T-cell (primary cell): Measurements from ENCODE around the gene ACER3. TPM values are rescaled to one million over a fixed set of nuclear protein-coding genes. Genes with fewer than 3 reads are reported as not detected.

Experiments
- ATAC-seq, 4 experiments: fragments of 200-7000 bp in 3 of 4; fragments of 150-1000 bp in 1 of 4; cut with Tn5 transposase; replicated peaks in 1 of 4; 1 replicate in 3 of 4; 2 replicates in 1 of 4; pipeline ENCODE4 v1.10.0; 2021; ENCODE audit warnings: moderate library complexity in 3 of 4, mild to moderate bottlenecking in 2 of 4, moderate number of reproducible peaks in 1 of 4
- CTCF ChIA-PET, 2 donors: fragments of 300-600 bp; sonication (Branson Sonifier 250); formaldehyde crosslinking; loops; one replicate each; lab custom pipeline; 2022; ENCODE audit warnings: antibody characterized with exemption in 2 of 2; lab: Charles Lee
- POLR2A ChIA-PET, 2 donors: fragments of 300-600 bp; sonication (Branson Sonifier 250); formaldehyde crosslinking; loops; one replicate each; lab custom pipeline; 2022; ENCODE audit warnings: antibody characterized with exemption in 2 of 2; lab: Charles Lee
- DNase-seq, 35 experiments: peaks; one replicate each; pipeline versions ENCODE4 v3.0.0 to v3.0.0-alpha.2; 2013 to 2023
- H3K27ac ChIP-seq: one replicate; pipeline ENCODE4 v1.5.1; 2013; ENCODE audit warnings: low read length
- H3K27me3 ChIP-seq, 2 experiments: replicated peaks in 1 of 2; 1 replicate in 1 of 2; 2 replicates in 1 of 2; pipeline versions ENCODE4 v1.6.1 to v1.7.0; 2013; ENCODE audit warnings: low read length in 1 of 2, mixed read lengths in 1 of 2; ENCODE audit not compliant: control insufficient read depth in 2 of 2, insufficient read depth in 2 of 2; ENCODE audit errors: extremely low read depth in 1 of 2
- H3K36me3 ChIP-seq, 2 donors: 1 replicate in 1 of 2; 2 replicates in 1 of 2; pipeline versions ENCODE4 v1.6.1 to v1.7.0; 2013; ENCODE audit warnings: low read length in 1 of 2; ENCODE audit not compliant: control insufficient read depth in 2 of 2, insufficient read depth in 1 of 2; ENCODE audit errors: extremely low read depth in 1 of 2
- H3K4me1 ChIP-seq, 2 experiments: 1 replicate in 1 of 2; 2 replicates in 1 of 2; pipeline versions ENCODE4 v1.6.1 to v1.7.0; 2013; ENCODE audit warnings: low read length in 2 of 2, mixed read lengths in 1 of 2; ENCODE audit not compliant: insufficient read depth in 2 of 2, control insufficient read depth in 1 of 2; ENCODE audit errors: extremely low read depth in 1 of 2
- H3K4me3 ChIP-seq, 2 donors: 1 replicate in 1 of 2; 2 replicates in 1 of 2; pipeline versions ENCODE4 v1.5.1 to v1.7.0; 2013; ENCODE audit warnings: mild to moderate bottlenecking in 2 of 2, low read length in 1 of 2, moderate library complexity in 1 of 2; ENCODE audit not compliant: control insufficient read depth in 1 of 2; ENCODE audit errors: extremely low read depth in 1 of 2
- H3K9me3 ChIP-seq: 2 replicates; pipeline ENCODE4 v1.7.0; 2013
- H3K27ac Mint-ChIP-seq, 2 donors: one replicate each; pipeline ENCODE4 v1.8.0; 2020 to 2021; ENCODE audit warnings: mild to moderate bottlenecking in 2 of 2, mixed read lengths in 2 of 2
- H3K27me3 Mint-ChIP-seq, 2 donors: one replicate each; pipeline ENCODE4 v1.8.0; 2021 to 2022; ENCODE audit warnings: mixed read lengths in 2 of 2
- H3K36me3 Mint-ChIP-seq: one replicate; pipeline ENCODE4 v1.8.0; 2021; ENCODE audit warnings: mixed read lengths
- H3K4me1 Mint-ChIP-seq, 3 donors: one replicate each; pipeline ENCODE4 v1.8.0; 2020 to 2022; ENCODE audit warnings: mixed read lengths in 3 of 3, mild to moderate bottlenecking in 1 of 3
- H3K4me3 Mint-ChIP-seq, 3 donors: one replicate each; pipeline ENCODE4 v1.8.0; 2020 to 2022; ENCODE audit warnings: mild to moderate bottlenecking in 3 of 3, mixed read lengths in 3 of 3, moderate library complexity in 3 of 3
- H3K9me3 Mint-ChIP-seq, 3 donors: one replicate each; pipeline ENCODE4 v1.8.0; 2020 to 2022; ENCODE audit warnings: mixed read lengths in 3 of 3
- WGBS: methylation state at CpG from one replicate; pipeline ENCODE4 v1.1.5; 2013; ENCODE audit warnings: missing lambda C conversion rate; ENCODE audit not compliant: insufficient coverage; 5-methylcytosine and 5-hydroxymethylcytosine counted together
- total RNA-seq, 35 experiments: library from RNA in 6 of 35; stranded (reverse) in 6 of 35; fragments of 120-200 nt in 1 of 35; gene quantifications; one replicate each; pipeline versions ENCODE4 v1.2.1 to v1.2.4 and lab custom pipeline; 2013 to 2026

Gene ACER3
- total RNA-seq, 5 donors from 2014 or later (not counting 1 experiment from before 2014, with no cell fraction given): 4.3 to 9.0 (median 5.2) TPM

DNA sequence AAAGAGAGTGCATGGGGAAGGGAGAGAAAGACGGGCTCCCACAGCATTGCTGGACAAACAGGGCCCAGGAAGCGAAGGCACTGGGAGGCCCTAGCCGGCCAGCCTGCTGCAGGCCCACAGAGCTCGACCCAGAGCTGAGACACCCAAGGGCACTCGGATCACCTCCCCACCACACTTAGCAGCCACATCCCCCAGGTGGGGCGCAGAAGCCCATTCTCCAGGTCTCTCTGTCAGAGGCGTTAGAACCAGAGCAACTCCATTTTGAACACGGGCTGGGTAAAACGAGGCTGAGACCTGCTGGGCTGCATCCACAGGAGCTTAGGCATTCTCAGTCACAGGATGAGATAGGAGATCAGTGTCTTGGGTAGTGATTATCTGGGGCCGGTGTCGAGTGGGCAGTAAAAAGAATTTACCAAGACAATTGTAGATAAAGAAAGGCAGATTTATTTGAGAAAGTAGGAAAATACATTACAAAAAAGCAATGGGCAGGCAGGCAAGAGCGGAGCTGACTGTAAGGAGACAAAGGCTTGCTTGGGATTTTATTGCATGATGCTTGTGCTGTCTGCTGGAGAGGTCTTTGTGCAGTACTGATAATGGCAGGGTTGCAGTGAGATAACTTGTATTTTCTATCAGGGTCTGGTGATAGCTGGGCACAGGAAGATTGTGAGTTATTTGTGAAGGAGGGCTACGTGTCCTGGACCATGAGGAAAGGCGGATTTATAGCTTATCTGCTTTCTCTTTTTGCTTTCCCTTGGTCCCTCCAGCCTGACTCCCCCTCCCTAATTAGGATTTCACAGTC is 192.7 kb downstream of the ACER3 start:
- POLR2A ChIA-PET: no interaction called here
- CTCF ChIA-PET: interaction anchor here in 1 of 2 donors (1.1 kb wide), 1 partner anchor 38 kb away, joined by 5 read pairs; no protein-coding TSS in a partner anchor
- H3K36me3 ChIP-seq: no peaks in the 10 kb centered on the region
- Mint-ChIP-seq H3K27me3 (peaks cover 0 to 4% of the 10 kb centered on the region in 2 donors), H3K4me1 (no peaks in the 10 kb centered on the region), H3K27ac (no peak overlapping the region), H3K36me3 (no peaks in the 10 kb centered on the region), H3K9me3 (peaks cover 0 to 3% (median 0%) of the 10 kb centered on the region in 3 donors), H3K4me3 (no peak overlapping the region)
- ATAC-seq (no peak), DNase-seq (no peak)
- no peak overlapping the region for H3K27ac ChIP-seq
- H3K4me3 ChIP-seq: no peak overlapping the region
- H3K27me3 ChIP-seq: peaks cover 0 to 12% of the 10 kb centered on the region in 2 experiments
- H3K9me3 ChIP-seq: no peaks in the 10 kb centered on the region
- H3K4me1 ChIP-seq: no peaks in the 10 kb centered on the region
- 86% methylated on average over 11 of the region's 14 CpGs for WGBS

DNA sequence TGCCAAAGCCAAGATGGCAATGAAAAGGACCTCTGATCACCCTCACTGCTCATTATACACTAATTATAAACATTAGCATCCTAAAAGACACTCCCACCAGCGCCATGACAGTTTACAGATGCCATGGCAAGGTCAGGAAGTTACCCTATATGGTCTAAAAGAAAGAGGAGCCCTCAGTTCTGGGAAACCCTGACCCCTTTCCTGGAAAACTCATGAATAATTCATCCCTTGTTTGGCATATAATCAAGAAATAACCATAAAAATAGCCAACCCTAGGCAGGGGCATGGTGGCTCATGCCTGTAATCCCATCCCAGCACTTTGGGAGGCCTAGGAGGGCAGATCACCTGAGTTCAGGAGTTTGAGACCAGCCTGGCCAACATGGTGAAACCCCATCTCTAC is 193.4 kb downstream of the ACER3 start:
- Histone ChIP-seq H3K27me3 (peaks cover 0 to 12% of the 10 kb centered on the region in 2 experiments), H3K36me3 (no peaks in the 10 kb centered on the region), H3K9me3 (no peaks in the 10 kb centered on the region), H3K4me3 (no peak overlapping the region), H3K27ac (no peak overlapping the region), H3K4me1 (no peaks in the 10 kb centered on the region)
- ATAC-seq (no peak), DNase-seq (no peak)
- peaks cover 0 to 5% of the 10 kb centered on the region in 2 donors for H3K27me3 Mint-ChIP-seq
- ChIA-PET CTCF (interaction anchor here in 1 of 2 donors (1.1 kb wide), 1 partner anchor 38 kb away, joined by 5 read pairs; no protein-coding TSS in a partner anchor), POLR2A (interaction anchor here in 1 of 2 donors (0.7 kb wide), 1 partner anchor 19 kb away, joined by 3 read pairs; no protein-coding TSS in a partner anchor)
- no peaks in the 10 kb centered on the region for H3K4me1 Mint-ChIP-seq
- no peak overlapping the region for H3K4me3 Mint-ChIP-seq
- H3K9me3 Mint-ChIP-seq: peaks cover 0 to 3% (median 0%) of the 10 kb centered on the region in 3 donors
- H3K27ac Mint-ChIP-seq: no peak overlapping the region
- 60% methylated on average over 1 of the region's 1 CpG for WGBS
- no peaks in the 10 kb centered on the region for H3K36me3 Mint-ChIP-seq

DNA sequence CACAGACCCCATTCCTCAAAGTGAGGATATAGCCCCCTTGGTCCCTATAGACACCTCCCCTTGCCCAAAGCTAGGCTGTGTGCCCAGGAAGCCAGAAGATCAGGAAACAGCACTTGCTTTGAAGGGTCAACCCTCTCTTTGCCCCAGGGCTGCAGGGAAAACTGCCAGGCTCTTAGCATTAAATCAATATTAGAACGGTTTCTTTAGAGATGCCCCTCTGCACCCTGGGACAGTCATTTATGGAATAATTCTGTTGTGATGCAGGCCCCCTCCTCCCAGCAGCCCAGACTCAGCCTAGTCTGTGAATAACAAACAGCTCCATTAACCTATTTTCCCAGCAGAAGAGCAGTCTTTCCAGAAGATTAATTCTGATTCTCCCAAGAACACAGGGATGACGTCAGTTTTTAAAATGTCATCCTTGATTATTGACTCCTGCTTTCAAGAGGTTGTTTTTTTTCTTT is 194.4 kb downstream of the ACER3 start:
- Histone ChIP-seq H3K4me1 (no peaks in the 10 kb centered on the region), H3K4me3 (no peak overlapping the region), H3K27ac (no peak overlapping the region), H3K9me3 (no peaks in the 10 kb centered on the region), H3K36me3 (no peaks in the 10 kb centered on the region), H3K27me3 (peaks cover 0 to 9% of the 10 kb centered on the region in 2 experiments)
- Mint-ChIP-seq H3K4me3 (no peak overlapping the region), H3K36me3 (no peaks in the 10 kb centered on the region), H3K27me3 (peaks cover 0 to 5% of the 10 kb centered on the region in 2 donors), H3K9me3 (peaks cover 0 to 3% (median 0%) of the 10 kb centered on the region in 3 donors), H3K27ac (no peak overlapping the region), H3K4me1 (no peaks in the 10 kb centered on the region)
- DNase-seq: no peak
- WGBS: 80% methylated on average over 1 of the region's 2 CpGs
- ATAC-seq: no peak
- CTCF ChIA-PET: interaction anchor here in 1 of 2 donors (0.7 kb wide), 2 partner anchors 32 to 149 kb away, joined by 5 read pairs; no protein-coding TSS in a partner anchor
- POLR2A ChIA-PET: no interaction called here

DNA sequence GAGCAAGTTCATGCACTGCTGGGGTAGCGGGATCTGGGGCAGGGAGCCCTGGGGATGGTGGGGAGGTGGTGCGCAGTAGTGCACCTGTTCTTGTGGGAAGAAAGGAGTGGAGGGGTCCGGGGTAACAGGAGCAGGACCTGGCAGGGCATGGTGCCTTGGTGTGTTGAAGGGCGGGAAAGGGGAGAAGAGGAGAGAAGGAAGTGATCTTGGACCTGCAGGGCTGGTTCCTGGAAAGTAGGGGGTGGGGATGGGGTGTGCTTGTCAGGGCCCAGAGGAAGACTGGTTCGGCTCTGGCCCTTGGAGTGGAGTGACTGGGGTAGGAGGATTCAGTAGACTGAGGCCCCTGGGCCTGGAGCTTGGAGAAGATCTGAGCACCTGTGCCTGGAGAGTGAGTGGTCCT is 195.2 kb downstream of the ACER3 start:
- Histone ChIP-seq H3K36me3 (no peaks in the 10 kb centered on the region), H3K4me3 (no peak overlapping the region), H3K9me3 (no peaks in the 10 kb centered on the region), H3K4me1 (no peaks in the 10 kb centered on the region), H3K27ac (no peak overlapping the region), H3K27me3 (peaks cover 0 to 9% of the 10 kb centered on the region in 2 experiments)
- CTCF ChIA-PET: no interaction called here
- H3K36me3 Mint-ChIP-seq: no peaks in the 10 kb centered on the region
- no peak overlapping the region for H3K27ac Mint-ChIP-seq
- peaks cover 0 to 3% (median under 1%) of the 10 kb centered on the region in 3 donors for H3K9me3 Mint-ChIP-seq
- 86% methylated on average over 5 of the region's 5 CpGs for WGBS
- no peak overlapping the region for H3K4me3 Mint-ChIP-seq
- ATAC-seq (no peak), DNase-seq (no peak)
- POLR2A ChIA-PET: no interaction called here
- peaks cover 0 to 5% of the 10 kb centered on the region in 2 donors for H3K27me3 Mint-ChIP-seq
- no peaks in the 10 kb centered on the region for H3K4me1 Mint-ChIP-seq

DNA sequence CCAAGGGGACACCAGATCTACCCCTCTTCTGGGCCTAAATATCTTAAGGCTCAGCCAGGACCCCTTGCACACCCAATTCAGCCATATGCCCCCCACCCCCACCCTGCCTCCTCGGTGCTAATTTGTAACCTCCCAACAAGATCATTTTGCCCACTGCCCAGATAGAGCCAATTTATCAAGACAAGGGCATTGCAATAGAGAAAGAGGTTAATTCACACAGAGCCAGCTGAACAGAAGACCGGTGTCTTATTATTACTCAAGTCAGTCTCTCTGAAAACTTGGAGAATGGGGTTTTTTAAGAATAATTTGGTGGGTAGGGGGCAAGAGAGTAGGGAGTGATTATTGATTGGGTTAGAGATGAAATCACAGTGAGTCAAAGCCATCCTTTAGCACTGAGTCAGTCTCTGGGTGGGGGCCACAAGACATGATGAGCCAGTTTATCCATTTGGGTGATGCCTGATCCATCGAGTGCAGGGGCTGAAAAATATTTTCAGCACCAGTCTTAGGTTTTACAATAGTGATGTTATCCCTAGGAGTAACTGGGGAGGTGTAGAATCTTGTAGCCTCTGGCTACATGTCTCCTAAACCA is 196.2 kb downstream of the ACER3 start:
- WGBS: 51% methylated on average over 2 of the region's 3 CpGs
- no peaks in the 10 kb centered on the region for H3K4me1 ChIP-seq
- H3K9me3 ChIP-seq: no peaks in the 10 kb centered on the region
- no peak overlapping the region for H3K4me3 Mint-ChIP-seq
- H3K36me3 ChIP-seq: no peaks in the 10 kb centered on the region
- H3K4me3 ChIP-seq: no peak overlapping the region
- ChIA-PET POLR2A (no interaction called here), CTCF (no interaction called here)
- peaks cover 0 to 5% of the 10 kb centered on the region in 2 donors for H3K27me3 Mint-ChIP-seq
- DNase-seq: no peak
- peaks cover 0 to 10% (median 5%) of the 10 kb centered on the region in 3 donors for H3K9me3 Mint-ChIP-seq
- no peak overlapping the region for H3K27ac ChIP-seq
- no peaks in the 10 kb centered on the region for H3K4me1 Mint-ChIP-seq
- no peak overlapping the region for H3K27ac Mint-ChIP-seq
- no peak for ATAC-seq
- H3K27me3 ChIP-seq: peaks cover 0 to 9% of the 10 kb centered on the region in 2 experiments
- H3K36me3 Mint-ChIP-seq: no peaks in the 10 kb centered on the region

DNA sequence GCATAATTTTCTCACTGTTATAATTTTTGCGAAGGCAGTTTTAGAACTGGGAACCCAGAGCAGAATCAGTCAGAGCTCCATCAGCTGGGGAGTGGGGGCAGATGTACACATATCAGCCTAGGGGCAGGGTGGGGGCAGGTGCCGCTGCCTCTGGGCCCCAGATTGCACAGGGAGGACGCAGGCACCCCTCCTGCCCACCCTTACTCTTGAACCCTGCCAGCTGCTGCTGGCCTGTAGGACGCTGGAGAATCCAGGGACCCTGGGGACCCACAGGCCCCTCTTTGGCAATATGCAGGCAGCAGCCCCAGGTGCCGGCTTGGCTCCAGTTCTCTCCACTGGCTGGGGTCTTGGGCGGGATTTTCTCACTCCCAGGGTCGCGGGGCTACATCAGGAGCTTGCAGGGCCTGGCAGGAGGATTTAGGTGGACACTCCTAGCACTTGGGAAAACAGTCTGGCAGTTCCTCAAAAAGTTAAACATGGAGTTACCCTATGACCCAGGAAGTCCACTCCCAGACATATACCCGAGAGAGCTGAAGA is 197.3 kb downstream of the ACER3 start:
- Mint-ChIP-seq H3K9me3 (peaks cover 0 to 10% (median 5%) of the 10 kb centered on the region in 3 donors), H3K27ac (no peak overlapping the region), H3K4me1 (no peaks in the 10 kb centered on the region), H3K36me3 (no peaks in the 10 kb centered on the region), H3K27me3 (peaks cover 0 to 5% of the 10 kb centered on the region in 2 donors), H3K4me3 (no peak overlapping the region)
- ChIA-PET POLR2A (no interaction called here), CTCF (no interaction called here)
- DNase-seq (no peak), ATAC-seq (no peak)
- Histone ChIP-seq H3K27ac (no peak overlapping the region), H3K4me3 (no peak overlapping the region), H3K9me3 (no peaks in the 10 kb centered on the region), H3K36me3 (no peaks in the 10 kb centered on the region), H3K4me1 (no peaks in the 10 kb centered on the region), H3K27me3 (peaks cover 0 to 9% of the 10 kb centered on the region in 2 experiments)
- 70% methylated on average over 4 of the region's 9 CpGs for WGBS
